Transverse colon (tissue), 4 donors: ENCODE results near the gene ERICH3.

Experiments used
- EP300 ChIP-seq: sonication (generic); formaldehyde crosslinking; IDR thresholded peaks from one replicate; pipeline ENCODE4 v1.6.1; 2017; ENCODE audit warnings: antibody characterized with exemption, low read depth
- POLR2A ChIP-seq: fragments of 450-650 bp; IDR thresholded peaks from one replicate; pipeline ENCODE4 v1.6.1; 2016; ENCODE audit warnings: antibody characterized with exemption, mild to moderate bottlenecking, moderate library complexity
- POLR2AphosphoS5 ChIP-seq, 3 donors: sonication (generic); formaldehyde crosslinking; IDR thresholded peaks; one replicate each; pipeline ENCODE4 v1.6.1; 2016; ENCODE audit warnings: antibody characterized with exemption in 3 of 3
- TF ChIP-seq, protein P1 (sequence below), 5 experiments: fragments of 200-600 bp in 3 of 5; fragments of 450-650 bp in 2 of 5; sonication (generic) in 3 of 5; IDR thresholded peaks; 1 replicate in 2 of 5; 2 replicates in 3 of 5; pipeline ENCODE4 v1.5.1; 2016 to 2017; ENCODE audit warnings: antibody characterized with exemption in 5 of 5, inconsistent platforms in 3 of 5, mild to moderate bottlenecking in 2 of 5, moderate library complexity in 1 of 5

DNA sequence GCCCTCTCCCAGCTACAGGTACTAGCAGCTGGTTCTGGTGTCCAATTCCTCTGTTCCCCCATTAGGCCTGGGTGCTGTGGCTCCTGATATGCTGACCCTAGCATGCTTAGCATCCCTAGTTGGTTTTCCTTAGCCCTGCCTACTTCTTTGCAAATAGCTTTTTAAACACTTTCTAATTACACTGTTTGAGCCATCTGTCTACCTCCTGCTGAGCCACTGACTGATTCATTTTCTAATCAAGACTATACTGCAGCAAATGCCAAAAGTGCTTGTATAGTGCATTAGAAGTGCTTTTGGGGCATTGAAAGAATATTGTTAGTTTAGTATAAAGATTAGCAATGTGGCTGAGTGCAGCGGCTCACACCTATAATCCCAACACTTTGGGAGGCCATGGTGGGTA lies 36.3 kb downstream of the ERICH3 start:
- no peak for TF ChIP-seq EP300
- TF ChIP-seq, protein P1, sequence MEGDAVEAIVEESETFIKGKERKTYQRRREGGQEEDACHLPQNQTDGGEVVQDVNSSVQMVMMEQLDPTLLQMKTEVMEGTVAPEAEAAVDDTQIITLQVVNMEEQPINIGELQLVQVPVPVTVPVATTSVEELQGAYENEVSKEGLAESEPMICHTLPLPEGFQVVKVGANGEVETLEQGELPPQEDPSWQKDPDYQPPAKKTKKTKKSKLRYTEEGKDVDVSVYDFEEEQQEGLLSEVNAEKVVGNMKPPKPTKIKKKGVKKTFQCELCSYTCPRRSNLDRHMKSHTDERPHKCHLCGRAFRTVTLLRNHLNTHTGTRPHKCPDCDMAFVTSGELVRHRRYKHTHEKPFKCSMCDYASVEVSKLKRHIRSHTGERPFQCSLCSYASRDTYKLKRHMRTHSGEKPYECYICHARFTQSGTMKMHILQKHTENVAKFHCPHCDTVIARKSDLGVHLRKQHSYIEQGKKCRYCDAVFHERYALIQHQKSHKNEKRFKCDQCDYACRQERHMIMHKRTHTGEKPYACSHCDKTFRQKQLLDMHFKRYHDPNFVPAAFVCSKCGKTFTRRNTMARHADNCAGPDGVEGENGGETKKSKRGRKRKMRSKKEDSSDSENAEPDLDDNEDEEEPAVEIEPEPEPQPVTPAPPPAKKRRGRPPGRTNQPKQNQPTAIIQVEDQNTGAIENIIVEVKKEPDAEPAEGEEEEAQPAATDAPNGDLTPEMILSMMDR (IDR thresholded peaks at IDR 0.05): no peak
- TF ChIP-seq POLR2AphosphoS5 (IDR thresholded peaks at IDR 0.05): no peak
- no peak for TF ChIP-seq POLR2A
